Testis (tissue), 2 donors: Measurements from ENCODE around the gene ILKAP.

ENCODE experiments used
- POLR2A ChIP-seq: fragments of 450-650 bp; IDR thresholded peaks from one replicate; pipeline ENCODE4 v1.6.1; 2017; ENCODE audit warnings: antibody characterized with exemption, mild to moderate bottlenecking, moderate library complexity
- TF ChIP-seq, protein P1 (sequence below), 3 experiments: fragments of 450-650 bp in 2 of 3; fragments of 200-600 bp in 1 of 3; sonication (generic) in 1 of 3; IDR thresholded peaks; one replicate each; pipeline ENCODE4 v1.5.1; 2016 to 2019; ENCODE audit warnings: antibody characterized with exemption in 3 of 3, mild to moderate bottlenecking in 2 of 3, moderate library complexity in 1 of 3

DNA sequence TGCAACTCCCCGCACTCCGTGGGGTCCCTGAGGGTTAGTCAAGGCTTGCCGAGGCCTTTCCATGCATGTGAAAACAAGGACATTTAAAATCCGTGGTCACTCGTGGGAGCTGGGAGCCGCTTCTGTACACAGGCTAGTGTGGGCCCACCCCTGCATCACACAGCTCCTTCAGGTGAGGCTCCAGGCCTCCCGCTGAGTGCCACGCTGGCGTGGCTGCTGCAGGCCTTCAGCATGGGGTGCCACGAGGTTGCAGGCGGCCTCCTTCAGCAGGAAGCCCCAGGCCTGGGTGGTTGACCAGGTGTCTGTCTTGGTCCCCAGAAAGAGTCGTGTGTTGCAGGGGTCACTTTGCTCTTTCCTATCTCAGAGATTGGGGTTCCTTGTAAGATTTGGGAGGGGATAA, 58.4 kb downstream of the ILKAP start:
- TF ChIP-seq, protein P1, sequence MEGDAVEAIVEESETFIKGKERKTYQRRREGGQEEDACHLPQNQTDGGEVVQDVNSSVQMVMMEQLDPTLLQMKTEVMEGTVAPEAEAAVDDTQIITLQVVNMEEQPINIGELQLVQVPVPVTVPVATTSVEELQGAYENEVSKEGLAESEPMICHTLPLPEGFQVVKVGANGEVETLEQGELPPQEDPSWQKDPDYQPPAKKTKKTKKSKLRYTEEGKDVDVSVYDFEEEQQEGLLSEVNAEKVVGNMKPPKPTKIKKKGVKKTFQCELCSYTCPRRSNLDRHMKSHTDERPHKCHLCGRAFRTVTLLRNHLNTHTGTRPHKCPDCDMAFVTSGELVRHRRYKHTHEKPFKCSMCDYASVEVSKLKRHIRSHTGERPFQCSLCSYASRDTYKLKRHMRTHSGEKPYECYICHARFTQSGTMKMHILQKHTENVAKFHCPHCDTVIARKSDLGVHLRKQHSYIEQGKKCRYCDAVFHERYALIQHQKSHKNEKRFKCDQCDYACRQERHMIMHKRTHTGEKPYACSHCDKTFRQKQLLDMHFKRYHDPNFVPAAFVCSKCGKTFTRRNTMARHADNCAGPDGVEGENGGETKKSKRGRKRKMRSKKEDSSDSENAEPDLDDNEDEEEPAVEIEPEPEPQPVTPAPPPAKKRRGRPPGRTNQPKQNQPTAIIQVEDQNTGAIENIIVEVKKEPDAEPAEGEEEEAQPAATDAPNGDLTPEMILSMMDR (IDR thresholded peaks at IDR 0.05) = no peak
- no peak for TF ChIP-seq POLR2A
